ENCODE measurements around the gene CXCL12. TPM values are rescaled to one million over a fixed set of nuclear protein-coding genes. Genes with fewer than 3 reads are reported as not detected.

The CXCL12 gene
- total RNA-seq, 1 experiment from 2014 or later = not detected

DNA sequence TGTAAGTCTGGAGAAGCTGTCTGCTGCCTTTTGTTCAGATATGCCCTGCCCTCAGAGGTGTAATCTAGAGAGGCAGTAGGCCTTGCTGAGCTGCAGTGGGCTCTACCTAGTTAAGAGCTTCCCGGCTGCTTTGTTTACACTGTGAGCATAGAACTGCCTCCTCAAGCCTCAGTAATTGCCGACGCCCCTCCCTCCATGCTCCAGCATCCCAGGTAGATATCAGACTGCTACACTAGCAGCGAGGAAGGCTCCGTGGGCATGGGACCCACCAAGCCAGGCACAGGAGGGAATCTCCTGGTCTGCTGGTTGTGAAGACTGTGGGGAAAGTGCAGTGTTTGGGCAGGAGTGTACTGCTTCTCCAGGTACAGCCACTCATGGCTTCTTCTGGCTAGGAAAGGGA lies 26.4 kb upstream of the CXCL12 start:
- no peaks in the 10 kb centered on the region for H3K36me3 ChIP-seq (ENCODE audit: insufficient read depth, low read length)

DNA sequence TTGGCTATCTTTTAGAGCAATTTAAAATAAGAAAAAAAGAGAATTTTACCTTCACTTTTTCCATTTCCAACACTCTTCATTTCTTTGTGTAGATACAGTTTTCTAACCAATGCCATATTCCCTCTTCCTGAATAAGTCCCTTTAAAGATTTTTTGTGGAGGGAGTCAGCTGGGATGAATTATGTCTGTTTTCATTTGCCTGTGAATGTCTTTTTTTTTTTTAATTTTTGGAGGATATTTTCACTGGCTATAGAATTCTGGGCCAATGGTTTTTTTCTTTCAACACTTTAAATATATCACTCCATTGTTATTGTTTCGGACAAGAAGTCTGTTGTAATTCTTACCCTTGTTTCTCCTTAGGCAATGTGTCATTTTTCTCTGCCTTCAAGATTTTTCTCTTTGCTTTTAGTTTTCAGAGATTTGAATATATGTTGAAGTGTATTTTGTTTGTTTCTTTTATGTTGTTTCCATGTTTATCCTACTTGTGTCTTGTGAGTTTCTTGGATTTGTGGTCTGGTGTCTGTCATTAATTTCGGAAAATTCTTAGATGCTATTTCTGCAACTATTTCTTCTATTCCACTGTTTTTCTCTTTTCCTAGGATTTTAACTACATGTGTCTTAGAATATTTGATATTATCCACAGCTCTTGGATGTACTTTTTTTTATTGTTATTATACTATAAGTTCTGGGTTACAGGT lies 20.0 kb upstream of the CXCL12 start:
- no peak overlapping the region for H3K4me2 ChIP-seq (ENCODE audit: low read depth, low read length, poor library complexity, severe bottlenecking)
- H3K9me2 ChIP-seq (replicated peaks; ENCODE audit: insufficient read depth, low read length) = no peaks in the 10 kb centered on the region
- H4K20me1 ChIP-seq (ENCODE audit: insufficient read depth, low read depth, low read length) = no peaks in the 10 kb centered on the region
- peak; percentile 11 for DNase-seq
- H2AFZ ChIP-seq (ENCODE audit: low read length) = no peak overlapping the region
- H3K79me2 ChIP-seq (ENCODE audit: low read length) = no peaks in the 10 kb centered on the region
- no peaks in the 10 kb centered on the region for H3K27me3 ChIP-seq (ENCODE audit: low read length)
- no peaks in the 10 kb centered on the region for H3K9me3 ChIP-seq (ENCODE audit: low read length)
- no peaks in the 10 kb centered on the region for H3K4me1 ChIP-seq (ENCODE audit: low read length)
- no peak overlapping the region for H3K4me3 ChIP-seq (ENCODE audit: low read length)
- H3K27ac ChIP-seq (ENCODE audit: low read length) = no peak overlapping the region
- no peak overlapping the region for H3K9ac ChIP-seq (ENCODE audit: low read length)
- H3K36me3 ChIP-seq (ENCODE audit: insufficient read depth, low read length) = no peaks in the 10 kb centered on the region

More for the DNA sequence above, 26.4 kb upstream of the CXCL12 start:
- H2AFZ ChIP-seq (ENCODE audit: low read length) = no peak overlapping the region
- H3K9me3 ChIP-seq (ENCODE audit: low read length) = no peaks in the 10 kb centered on the region
- no peak overlapping the region for H3K4me2 ChIP-seq (ENCODE audit: low read depth, low read length, poor library complexity, severe bottlenecking)
- DNase-seq = no peak
- H3K27me3 ChIP-seq (ENCODE audit: low read length) = 0 out of 2 replicates have a peak, but pooled peaks cover 3% of the 10 kb centered on the region
- H4K20me1 ChIP-seq (ENCODE audit: insufficient read depth, low read depth, low read length) = no peaks in the 10 kb centered on the region
- H3K9ac ChIP-seq (ENCODE audit: low read length) = no peak overlapping the region
- no peak overlapping the region for H3K4me3 ChIP-seq (ENCODE audit: low read length)
- H3K27ac ChIP-seq (ENCODE audit: low read length) = no peak overlapping the region
- no peaks in the 10 kb centered on the region for H3K9me2 ChIP-seq (replicated peaks; ENCODE audit: insufficient read depth, low read length)
- H3K79me2 ChIP-seq (ENCODE audit: low read length) = no peaks in the 10 kb centered on the region
- H3K4me1 ChIP-seq (ENCODE audit: low read length) = no peaks in the 10 kb centered on the region

DNA sequence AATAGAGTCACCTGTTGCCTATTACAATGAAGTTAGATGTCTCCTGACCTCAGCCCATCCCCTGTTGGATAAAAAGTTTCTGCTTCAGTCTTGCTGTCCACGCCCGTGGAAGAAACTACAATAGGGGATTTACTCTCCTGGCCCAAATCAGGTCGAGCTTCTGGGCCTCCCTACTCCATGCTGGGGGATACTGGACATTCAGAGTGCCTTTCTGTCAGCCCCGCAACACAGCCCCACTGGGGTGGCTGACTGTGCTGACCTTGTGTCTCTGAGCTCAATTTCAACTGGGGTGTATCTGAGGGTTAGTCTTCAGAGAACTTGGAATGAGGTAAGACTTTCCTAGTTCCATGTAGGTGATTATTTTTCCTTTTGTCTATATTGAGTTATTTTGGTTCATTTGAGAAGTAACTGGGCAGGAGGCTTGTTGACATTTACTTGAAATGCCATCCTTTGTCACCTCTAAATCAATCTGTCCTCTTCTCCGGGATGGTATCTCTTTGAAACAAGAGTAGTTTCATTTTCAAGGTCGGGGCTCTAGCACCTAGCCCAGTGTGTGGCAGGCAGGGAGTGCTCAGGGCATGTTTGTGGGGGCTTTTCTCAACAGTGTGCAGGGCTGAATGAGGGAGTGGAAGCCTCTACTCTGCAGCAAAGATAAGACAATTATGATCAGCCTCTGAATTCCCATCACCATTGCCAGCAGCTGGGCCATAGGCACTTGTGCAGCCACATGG lies 17.7 kb upstream of the CXCL12 start:
- peak; percentile 25 for DNase-seq
- H3K9me2 ChIP-seq (replicated peaks; ENCODE audit: insufficient read depth, low read length) = no peaks in the 10 kb centered on the region
- no peak overlapping the region for H2AFZ ChIP-seq (ENCODE audit: low read length)
- H3K79me2 ChIP-seq (ENCODE audit: low read length) = no peaks in the 10 kb centered on the region
- no peak overlapping the region for H3K9ac ChIP-seq (ENCODE audit: low read length)
- H3K4me3 ChIP-seq (ENCODE audit: low read length) = no peak overlapping the region
- no peak overlapping the region for H3K4me2 ChIP-seq (ENCODE audit: low read depth, low read length, poor library complexity, severe bottlenecking)
- H3K36me3 ChIP-seq (ENCODE audit: insufficient read depth, low read length) = no peaks in the 10 kb centered on the region
- H3K9me3 ChIP-seq (ENCODE audit: low read length) = no peaks in the 10 kb centered on the region
- H3K4me1 ChIP-seq (ENCODE audit: low read length) = no peaks in the 10 kb centered on the region
- no peaks in the 10 kb centered on the region for H3K27me3 ChIP-seq (ENCODE audit: low read length)
- no peak overlapping the region for H3K27ac ChIP-seq (ENCODE audit: low read length)
- no peaks in the 10 kb centered on the region for H4K20me1 ChIP-seq (ENCODE audit: insufficient read depth, low read depth, low read length)

DNA sequence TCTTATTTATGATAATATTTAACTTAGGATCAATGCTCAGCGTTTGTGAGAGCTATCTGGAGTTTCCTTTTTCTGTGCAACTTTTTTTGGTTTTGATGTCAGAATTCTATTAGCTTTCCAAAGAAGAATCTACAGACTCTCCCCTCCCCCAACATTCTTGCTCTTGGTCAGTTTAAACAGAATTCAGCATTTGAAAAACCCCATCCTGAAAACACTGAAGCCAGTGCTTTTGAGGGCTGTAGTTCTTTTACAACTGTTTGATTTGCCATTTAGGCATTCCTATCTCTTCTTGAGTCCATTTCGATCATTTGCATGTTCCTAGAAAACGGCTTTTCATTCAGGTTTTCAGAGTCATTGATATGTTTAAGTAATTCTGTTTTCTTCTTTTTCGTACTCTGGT lies 15.6 kb upstream of the CXCL12 start:
- Histone ChIP-seq H3K9me2 (replicated peaks; ENCODE audit: insufficient read depth, low read length) (no peaks in the 10 kb centered on the region), H3K4me3 (ENCODE audit: low read length) (no peak overlapping the region), H4K20me1 (ENCODE audit: insufficient read depth, low read depth, low read length) (no peaks in the 10 kb centered on the region), H3K36me3 (ENCODE audit: insufficient read depth, low read length) (no peaks in the 10 kb centered on the region), H3K4me2 (ENCODE audit: low read depth, low read length, poor library complexity, severe bottlenecking) (no peak overlapping the region), H3K9me3 (ENCODE audit: low read length) (no peaks in the 10 kb centered on the region), H3K4me1 (ENCODE audit: low read length) (no peaks in the 10 kb centered on the region), H3K27me3 (ENCODE audit: low read length) (no peaks in the 10 kb centered on the region), H2AFZ (ENCODE audit: low read length) (no peak overlapping the region), H3K27ac (ENCODE audit: low read length) (no peak overlapping the region), H3K9ac (ENCODE audit: low read length) (no peak overlapping the region), H3K79me2 (ENCODE audit: low read length) (no peaks in the 10 kb centered on the region)
- peak; percentile 2 for DNase-seq

DNA sequence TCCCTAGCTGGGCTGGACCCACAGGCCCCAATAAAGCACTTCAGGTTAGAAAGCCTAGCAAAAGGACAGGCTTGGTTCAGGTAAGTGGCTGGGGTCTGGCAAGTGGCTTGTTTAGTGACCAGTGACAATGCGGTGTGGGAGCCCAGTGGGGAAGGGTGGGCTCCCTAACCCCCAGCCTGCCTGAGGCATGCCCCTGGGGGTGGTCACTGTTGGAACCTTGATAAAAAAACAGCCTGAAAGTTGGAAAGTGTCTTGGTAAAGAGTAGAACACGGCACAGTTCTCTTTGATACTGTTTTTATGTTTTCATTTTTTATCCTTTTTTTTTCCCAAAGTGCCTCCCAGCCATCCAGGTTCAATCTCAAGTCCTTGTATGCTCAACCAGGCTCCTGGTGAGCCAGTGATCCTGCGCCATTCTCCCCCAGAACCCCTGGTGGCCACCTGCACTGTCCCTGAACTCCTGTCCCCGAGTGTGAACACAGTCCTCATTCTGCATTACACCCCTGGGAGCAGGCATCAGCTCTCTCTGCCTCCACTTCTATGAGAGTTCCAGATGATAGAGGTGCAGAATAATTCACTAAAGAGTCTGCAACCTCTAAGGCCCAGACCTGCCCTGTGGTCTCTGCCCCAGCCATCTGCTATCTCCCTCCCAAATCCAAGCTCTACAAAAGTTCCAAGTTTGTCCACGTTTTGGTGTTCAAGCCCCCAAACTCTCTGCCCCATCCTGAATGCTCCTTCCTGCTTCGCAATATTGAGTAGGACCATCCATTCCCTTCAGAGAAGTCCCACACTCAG lies 15.0 kb upstream of the CXCL12 start:
- H3K36me3 ChIP-seq (ENCODE audit: insufficient read depth, low read length) = no peaks in the 10 kb centered on the region
- H3K79me2 ChIP-seq (ENCODE audit: low read length) = no peaks in the 10 kb centered on the region
- no peaks in the 10 kb centered on the region for H3K9me3 ChIP-seq (ENCODE audit: low read length)
- no peaks in the 10 kb centered on the region for H3K4me1 ChIP-seq (ENCODE audit: low read length)
- no peak overlapping the region for H3K4me2 ChIP-seq (ENCODE audit: low read depth, low read length, poor library complexity, severe bottlenecking)
- H3K27me3 ChIP-seq (ENCODE audit: low read length) = no peaks in the 10 kb centered on the region
- H4K20me1 ChIP-seq (ENCODE audit: insufficient read depth, low read depth, low read length) = no peaks in the 10 kb centered on the region
- H3K9ac ChIP-seq (ENCODE audit: low read length) = no peak overlapping the region
- H3K9me2 ChIP-seq (replicated peaks; ENCODE audit: insufficient read depth, low read length) = no peaks in the 10 kb centered on the region
- H2AFZ ChIP-seq (ENCODE audit: low read length) = no peak overlapping the region
- H3K27ac ChIP-seq (ENCODE audit: low read length) = no peak overlapping the region
- H3K4me3 ChIP-seq (ENCODE audit: low read length) = no peak overlapping the region
- DNase-seq = peak; percentile 2

DNA sequence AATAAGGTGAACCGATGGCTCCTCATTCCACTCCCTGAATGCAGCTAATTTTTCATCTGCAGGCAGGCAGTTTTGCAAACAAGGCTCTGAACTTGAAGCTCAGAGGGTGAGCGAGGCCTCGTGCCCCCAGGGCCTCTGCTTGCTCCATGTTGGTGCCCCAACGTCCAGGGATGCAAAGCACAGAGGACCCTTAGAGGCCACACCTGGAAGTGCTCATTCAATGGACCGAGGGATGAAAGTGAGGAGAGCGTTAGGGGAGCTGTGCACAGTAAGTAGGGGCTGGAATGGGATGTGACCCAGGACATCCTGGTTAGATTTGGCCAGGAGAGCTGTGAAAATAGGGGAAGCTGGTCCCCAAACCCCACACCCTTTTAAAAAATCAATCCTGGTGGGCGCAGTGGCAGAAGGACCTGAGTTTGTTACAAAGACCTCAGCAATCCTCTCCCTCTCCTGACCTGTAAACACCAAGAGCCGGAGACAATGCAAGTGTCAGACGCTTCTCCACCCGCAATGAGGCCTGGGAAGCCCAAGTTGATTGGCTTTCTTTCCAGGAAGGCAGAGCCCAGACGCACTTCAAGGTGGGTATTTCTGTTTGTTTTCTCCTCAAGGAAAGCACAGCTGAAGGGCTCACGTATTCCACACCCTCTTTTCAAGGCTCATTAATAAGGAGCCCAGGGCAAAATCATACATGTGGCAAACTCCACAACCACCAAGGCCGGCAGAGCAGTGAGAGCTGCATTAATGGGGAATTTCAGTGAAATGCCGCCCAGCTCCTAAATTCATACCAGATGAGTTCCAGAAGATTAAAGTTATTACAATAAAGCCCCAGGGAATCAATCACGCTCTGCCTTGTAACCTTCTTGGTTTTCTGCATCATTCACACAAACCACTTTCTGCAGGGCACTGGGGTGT lies 14.1 kb upstream of the CXCL12 start:
- H4K20me1 ChIP-seq (ENCODE audit: insufficient read depth, low read depth, low read length) = no peaks in the 10 kb centered on the region

DNA sequence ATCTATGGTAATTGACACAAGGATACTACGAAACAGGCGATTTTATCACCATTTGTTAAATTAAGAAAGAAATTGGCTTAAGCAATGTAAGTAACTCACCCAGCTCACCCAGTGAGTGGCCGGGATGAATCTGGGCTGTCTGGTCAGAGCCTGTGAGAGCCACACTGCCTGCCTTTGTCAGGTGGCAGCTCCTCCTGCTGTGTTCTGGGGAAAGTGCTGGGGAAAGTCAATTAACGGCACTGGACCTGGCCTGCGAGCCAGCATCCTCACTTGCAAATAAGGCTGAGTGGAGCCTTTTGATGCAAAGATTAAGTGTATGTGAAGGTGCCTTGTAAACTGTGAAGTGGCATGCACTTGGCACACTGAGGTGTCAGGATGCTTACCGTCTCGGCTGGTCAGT lies 13.4 kb upstream of the CXCL12 start:
- Histone ChIP-seq H3K36me3 (ENCODE audit: insufficient read depth, low read length) (no peaks in the 10 kb centered on the region), H3K27ac (ENCODE audit: low read length) (no peak overlapping the region), H3K4me2 (ENCODE audit: low read depth, low read length, poor library complexity, severe bottlenecking) (no peak overlapping the region), H3K9me2 (replicated peaks; ENCODE audit: insufficient read depth, low read length) (no peaks in the 10 kb centered on the region), H3K4me3 (ENCODE audit: low read length) (no peak overlapping the region), H3K9me3 (ENCODE audit: low read length) (no peaks in the 10 kb centered on the region), H3K79me2 (ENCODE audit: low read length) (no peaks in the 10 kb centered on the region), H3K9ac (ENCODE audit: low read length) (no peak overlapping the region), H2AFZ (ENCODE audit: low read length) (no peak overlapping the region), H3K27me3 (ENCODE audit: low read length) (no peaks in the 10 kb centered on the region), H4K20me1 (ENCODE audit: insufficient read depth, low read depth, low read length) (no peaks in the 10 kb centered on the region), H3K4me1 (ENCODE audit: low read length) (no peaks in the 10 kb centered on the region)
- DNase-seq = peak; percentile 27

More for the DNA sequence above, 14.1 kb upstream of the CXCL12 start:
- Histone ChIP-seq H3K27ac (ENCODE audit: low read length) (no peak overlapping the region), H3K9me2 (replicated peaks; ENCODE audit: insufficient read depth, low read length) (no peaks in the 10 kb centered on the region), H3K4me2 (ENCODE audit: low read depth, low read length, poor library complexity, severe bottlenecking) (no peak overlapping the region), H3K9me3 (ENCODE audit: low read length) (no peaks in the 10 kb centered on the region), H3K9ac (ENCODE audit: low read length) (no peak overlapping the region), H2AFZ (ENCODE audit: low read length) (no peak overlapping the region), H3K36me3 (ENCODE audit: insufficient read depth, low read length) (no peaks in the 10 kb centered on the region), H3K27me3 (ENCODE audit: low read length) (no peaks in the 10 kb centered on the region), H3K79me2 (ENCODE audit: low read length) (no peaks in the 10 kb centered on the region), H3K4me3 (ENCODE audit: low read length) (no peak overlapping the region), H3K4me1 (ENCODE audit: low read length) (no peaks in the 10 kb centered on the region)
- peak; percentile 33 for DNase-seq

All from Karpas-422 (cell line).